H9 (cell line): Measurements from ENCODE around the gene ZSWIM5. TPM values are rescaled to one million over a fixed set of nuclear protein-coding genes. Genes with fewer than 3 reads are reported as not detected.
"Not testable (repeated sequence)": the region's sequence is repeated elsewhere in the genome, so short reads cannot be mapped to it uniquely, and the experiment has no call there.

Source experiments
- DNase-seq: peaks from one replicate; pipeline ENCODE4 v3.0.0-alpha.2; 2017
- H2AFZ ChIP-seq: one replicate; pipeline ENCODE4 v1.6.1; 2013; ENCODE audit warnings: mild to moderate bottlenecking, low read length, control low read depth, moderate library complexity
- H2AK5ac ChIP-seq: 2 replicates; pipeline ENCODE4 v1.6.1; 2013; ENCODE audit warnings: low read length, control low read depth, mixed read lengths; ENCODE audit not compliant: insufficient read length
- H2BK120ac ChIP-seq: one replicate; pipeline ENCODE4 v1.6.1; 2013; ENCODE audit warnings: low read depth, mild to moderate bottlenecking, low read length, control low read depth, inconsistent platforms; ENCODE audit not compliant: poor library complexity, severe bottlenecking
- H2BK12ac ChIP-seq: 2 replicates; pipeline ENCODE4 v1.6.1; 2013; ENCODE audit warnings: low read length, control low read depth, mixed read lengths, low read depth; ENCODE audit not compliant: insufficient read length
- H2BK15ac ChIP-seq: 2 replicates; pipeline ENCODE4 v1.6.1; 2013; ENCODE audit warnings: low read depth, low read length, control low read depth
- H2BK20ac ChIP-seq: one replicate; pipeline ENCODE4 v1.6.1; 2013; ENCODE audit warnings: low read depth, mild to moderate bottlenecking, low read length, control low read depth, inconsistent platforms; ENCODE audit not compliant: poor library complexity, severe bottlenecking
- H2BK5ac ChIP-seq: 2 replicates; pipeline ENCODE4 v1.6.1; 2013; ENCODE audit warnings: low read length, control low read depth, mixed read lengths; ENCODE audit not compliant: insufficient read length
- H3K14ac ChIP-seq: 2 replicates; pipeline ENCODE4 v1.6.1; 2013; ENCODE audit warnings: low read length, control low read depth; ENCODE audit not compliant: insufficient read depth
- H3K18ac ChIP-seq: 2 replicates; pipeline ENCODE4 v1.6.1; 2013; ENCODE audit warnings: low read depth, mild to moderate bottlenecking, mixed read lengths, low read length, control low read depth; ENCODE audit not compliant: insufficient read length
- H3K23ac ChIP-seq: 2 replicates; pipeline ENCODE4 v1.6.1; 2013; ENCODE audit warnings: low read length, control low read depth, mixed read lengths, low read depth; ENCODE audit not compliant: insufficient read length
- H3K23me2 ChIP-seq: 2 replicates; pipeline ENCODE4 v1.6.1; 2013; ENCODE audit warnings: low read depth, mild to moderate bottlenecking, mixed read lengths, low read length, control low read depth; ENCODE audit not compliant: insufficient read length, poor library complexity, severe bottlenecking
- H3K27ac ChIP-seq: 2 replicates; pipeline ENCODE4 v1.5.1; 2013; ENCODE audit warnings: low read length, control low read depth, mixed read lengths, low read depth; ENCODE audit not compliant: insufficient read length
- H3K27me3 ChIP-seq: 2 replicates; pipeline ENCODE4 v1.6.1; 2013; ENCODE audit warnings: low read length, control low read depth, inconsistent platforms; ENCODE audit not compliant: insufficient read depth
- H3K4ac ChIP-seq: 2 replicates; pipeline ENCODE4 v1.6.1; 2013; ENCODE audit warnings: low read depth, mild to moderate bottlenecking, control low read depth, inconsistent platforms, low read length, moderate library complexity
- H3K4me1 ChIP-seq: 2 replicates; pipeline ENCODE4 v1.6.1; 2013; ENCODE audit warnings: low read length, control low read depth, inconsistent platforms; ENCODE audit not compliant: insufficient read depth
- H3K4me2 ChIP-seq: 2 replicates; pipeline ENCODE4 v1.6.1; 2013; ENCODE audit warnings: low read length, control low read depth, mixed read lengths; ENCODE audit not compliant: insufficient read length, insufficient read depth
- H3K56ac ChIP-seq: 2 replicates; pipeline ENCODE4 v1.6.1; 2013; ENCODE audit warnings: low read depth, mild to moderate bottlenecking, mixed read lengths, low read length, control low read depth; ENCODE audit not compliant: insufficient read length
- H3K79me1 ChIP-seq: 2 replicates; pipeline ENCODE4 v1.6.1; 2013; ENCODE audit warnings: low read depth, mild to moderate bottlenecking, moderate library complexity, low read length, control low read depth, inconsistent platforms; ENCODE audit not compliant: insufficient read depth, poor library complexity, severe bottlenecking
- H3K79me2 ChIP-seq: 2 replicates; pipeline ENCODE4 v1.6.1; 2013; ENCODE audit warnings: low read length, control low read depth, inconsistent platforms; ENCODE audit not compliant: insufficient read depth
- H3K9ac ChIP-seq: 2 replicates; pipeline ENCODE4 v1.6.1; 2013; ENCODE audit warnings: low read length, control low read depth, mixed read lengths; ENCODE audit not compliant: insufficient read length; ENCODE audit errors: extremely low read depth
- H3K9me3 ChIP-seq: one replicate; pipeline ENCODE4 v1.6.1; 2013; ENCODE audit warnings: low read depth, low read length, inconsistent platforms; ENCODE audit not compliant: control insufficient read depth
- H3T11ph ChIP-seq: one replicate; pipeline ENCODE4 v1.6.1; 2013; ENCODE audit warnings: mild to moderate bottlenecking, low read length, control low read depth, inconsistent platforms
- H4K20me1 ChIP-seq: one replicate; pipeline ENCODE4 v1.6.1; 2013; ENCODE audit not compliant: control insufficient read depth, insufficient read length, insufficient read depth
- H4K5ac ChIP-seq: 2 replicates; pipeline ENCODE4 v1.6.1; 2013; ENCODE audit warnings: low read depth, mild to moderate bottlenecking, mixed read lengths, low read length, control low read depth; ENCODE audit not compliant: insufficient read length
- H4K8ac ChIP-seq: replicated peaks from 2 replicates; pipeline ENCODE4 v1.6.1; 2013; ENCODE audit warnings: low read length, control low read depth, mixed read lengths, low read depth; ENCODE audit not compliant: insufficient read length
- H4K91ac ChIP-seq: 2 replicates; pipeline ENCODE4 v1.6.1; 2013; ENCODE audit warnings: low read depth, mild to moderate bottlenecking, moderate library complexity, mixed read lengths, low read length, control low read depth; ENCODE audit not compliant: insufficient read length
- H3K27ac Mint-ChIP-seq, 3 experiments: 2 replicates in 2 of 3; 3 replicates in 1 of 3; pipeline ENCODE4 v1.8.0; 2020 to 2021; ENCODE audit warnings: mixed read lengths in 3 of 3, mild to moderate bottlenecking in 1 of 3, moderate library complexity in 1 of 3
- H3K27me3 Mint-ChIP-seq: 2 replicates; pipeline ENCODE4 v1.8.0; 2021; ENCODE audit warnings: low read depth, mild to moderate bottlenecking, moderate library complexity, mixed read lengths
- H3K36me3 Mint-ChIP-seq, 3 experiments: 2 replicates in 2 of 3; 3 replicates in 1 of 3; pipeline ENCODE4 v1.8.0; 2020 to 2021; ENCODE audit warnings: low read depth in 3 of 3, mixed read lengths in 3 of 3; ENCODE audit not compliant: insufficient read depth in 1 of 3
- H3K4me1 Mint-ChIP-seq, 2 experiments: 2 replicates each; pipeline ENCODE4 v1.8.0; 2020; ENCODE audit warnings: mixed read lengths in 2 of 2
- H3K4me3 Mint-ChIP-seq, 2 experiments: 2 replicates in 1 of 2; 3 replicates in 1 of 2; pipeline ENCODE4 v1.8.0; 2020 to 2021; ENCODE audit warnings: mild to moderate bottlenecking in 2 of 2, mixed read lengths in 2 of 2, moderate library complexity in 1 of 2
- H3K9me3 Mint-ChIP-seq, 2 experiments: 2 replicates in 1 of 2; 3 replicates in 1 of 2; pipeline ENCODE4 v1.8.0; 2020; ENCODE audit warnings: mild to moderate bottlenecking in 2 of 2, mixed read lengths in 2 of 2, moderate library complexity in 1 of 2
- CTCF ChIP-seq: fragments of 200-600 bp; sonication (generic); conservative IDR thresholded peaks from 3 replicates; pipeline ENCODE4 v1.8.0; 2021; ENCODE audit warnings: antibody characterized with exemption, mild to moderate bottlenecking
- WGBS: extraction: QIAGEN DNeasy Blood & Tissue Kit; methylation state at CpG from one replicate; pipeline ENCODE4 v1.1.7; 2013; ENCODE audit warnings: missing lambda C conversion rate, low lambda C conversion rate, mixed read lengths; ENCODE audit not compliant: insufficient read length; ENCODE audit errors: extremely low coverage; 5-methylcytosine and 5-hydroxymethylcytosine counted together
- total RNA-seq: library from RNA; stranded (reverse); gene quantifications from 2 replicates; pipeline ENCODE4 v1.2.1, GENCODE V29; 2021

ZSWIM5 gene
- total RNA-seq, 1 experiment from 2014 or later: 3.5 TPM

- H3K9me3 Mint-ChIP-seq: peaks cover 0 to 4% of the 10 kb centered on the region in 2 experiments; a peak in 4 of 5 replicates
- H4K20me1 ChIP-seq: no peaks in the 10 kb centered on the region
- H3K27me3 ChIP-seq: no peaks in the 10 kb centered on the region
- H3K36me3 Mint-ChIP-seq: no peaks in the 10 kb centered on the region
- H3K27ac Mint-ChIP-seq: no peak overlapping the region; a peak in 1 of 7 replicates
- H3K9me3 ChIP-seq: no peaks in the 10 kb centered on the region
- no peak for DNase-seq
- H3K27ac ChIP-seq: no peak overlapping the region
- no peaks in the 10 kb centered on the region for H3K4me1 ChIP-seq
- no peak for TF ChIP-seq CTCF
- no peak overlapping the region for H3T11ph ChIP-seq
- no peak overlapping the region for H2BK12ac ChIP-seq
- no peaks in the 10 kb centered on the region for H3K27me3 Mint-ChIP-seq
- H2BK120ac ChIP-seq: no peak overlapping the region
- no peak overlapping the region for H3K4me2 ChIP-seq
- H4K5ac ChIP-seq: no peak overlapping the region
- peaks cover 0 to 3% of the 10 kb centered on the region in 2 experiments; a peak in 1 of 4 replicates for H3K4me1 Mint-ChIP-seq
- no peaks in the 10 kb centered on the region for H3K79me2 ChIP-seq
- H3K14ac ChIP-seq: no peak overlapping the region
- H3K18ac ChIP-seq: no peak overlapping the region
- H2AK5ac ChIP-seq: no peak overlapping the region
- no peak overlapping the region for H2BK15ac ChIP-seq
- no peaks in the 10 kb centered on the region for H3K79me1 ChIP-seq
- H3K4me3 Mint-ChIP-seq: no peak overlapping the region
- no peaks in the 10 kb centered on the region for H3K23me2 ChIP-seq
- no peak overlapping the region for H3K4ac ChIP-seq
- no peak overlapping the region for H2BK5ac ChIP-seq
- no peak overlapping the region for H3K56ac ChIP-seq
- WGBS: no CpG with 5 or more reads among the region's 2 CpGs
- no peak overlapping the region for H2AFZ ChIP-seq
- no peak overlapping the region for H4K8ac ChIP-seq
- no peak overlapping the region for H2BK20ac ChIP-seq
- H4K91ac ChIP-seq: no peak overlapping the region
- no peak overlapping the region for H3K9ac ChIP-seq
- no peak overlapping the region for H3K23ac ChIP-seq
Observed at GRCh38 chr1:45187725-45188124, 18.7 kb downstream of the ZSWIM5 start.

DNA sequence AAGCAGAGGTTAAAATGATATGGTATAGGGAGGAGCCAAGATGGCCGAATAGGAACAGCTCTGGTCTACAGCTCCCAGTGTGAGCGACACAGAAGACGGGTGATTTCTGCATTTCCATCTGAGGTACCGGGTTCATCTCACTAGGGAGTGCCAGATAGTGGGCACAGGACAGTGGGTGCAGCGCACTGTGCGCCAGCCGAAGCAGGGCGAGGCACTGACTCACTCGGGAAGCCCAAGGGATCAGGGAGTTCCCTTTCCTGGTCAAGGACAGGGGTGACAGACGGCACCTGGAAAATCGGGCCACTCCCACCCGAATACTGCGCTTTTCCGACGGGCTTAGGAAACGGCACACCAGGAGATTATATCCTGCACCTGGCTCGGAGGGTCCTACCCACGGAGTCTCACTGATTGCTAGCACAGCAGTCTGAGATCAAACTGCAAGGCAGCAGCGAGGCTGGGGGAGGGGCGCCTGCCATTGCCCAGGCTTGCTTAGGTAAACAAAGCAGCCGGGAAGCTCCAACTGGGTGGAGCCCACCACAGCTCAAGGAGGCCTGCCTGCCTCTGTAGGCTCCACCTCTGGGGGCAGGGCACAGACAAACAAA is 26.4 kb downstream of the ZSWIM5 start:
- H3K27ac ChIP-seq, H3K79me1 ChIP-seq, H2BK12ac ChIP-seq, H2AFZ ChIP-seq, H2BK5ac ChIP-seq, H2BK20ac ChIP-seq, H3K27me3 ChIP-seq, H3K4me1 Mint-ChIP-seq, H3K23ac ChIP-seq, H4K8ac ChIP-seq, H4K91ac ChIP-seq, H3K4me1 ChIP-seq, H4K5ac ChIP-seq, H3K18ac ChIP-seq, H3K14ac ChIP-seq, H4K20me1 ChIP-seq, H3K9ac ChIP-seq, H2BK15ac ChIP-seq, H3K4me2 ChIP-seq, H2AK5ac ChIP-seq, H3K9me3 ChIP-seq, DNase-seq, H3K27me3 Mint-ChIP-seq, H3K27ac Mint-ChIP-seq, H3K4me3 Mint-ChIP-seq, H3K56ac ChIP-seq, H3K23me2 ChIP-seq, H3K4ac ChIP-seq, H2BK120ac ChIP-seq, H3K79me2 ChIP-seq, H3T11ph ChIP-seq: not testable (repeated sequence)
- Mint-ChIP-seq H3K9me3 (peaks cover 27% of the 10 kb centered on the region in 2 experiments), H3K36me3 (peaks cover 10 to 21% (median 14%) of the 10 kb centered on the region in 3 experiments)
- no CpG with 5 or more reads among the region's 21 CpGs for WGBS
